Right lung (tissue), 10 donors: Measurements from ENCODE around the gene SATB1. TPM values are rescaled to one million over a fixed set of nuclear protein-coding genes. Genes with fewer than 3 reads are reported as not detected.
"Not testable (repeated sequence)": the region's sequence is repeated elsewhere in the genome, so short reads cannot be mapped to it uniquely, and the experiment has no call there.

Source experiments
- DNase-seq, 2 donors: peaks; one replicate each; pipeline ENCODE4 v3.0.0-alpha.2; 2013
- long read RNA-seq, 8 donors: transcript quantifications; one replicate each; lab custom pipeline, GENCODE V29; 2026
- polyA plus RNA-seq, 5 donors: library from polyadenylated mRNA; unstranded; fragments of 120-200 nt; gene quantifications; one replicate each; pipeline versions ENCODE4 v1.2.1 to v1.2.3, GENCODE V29; 2013; ENCODE audit warnings: inconsistent platforms in 1 of 5, low replicate concordance in 1 of 5; ENCODE audit not compliant: insufficient read length in 5 of 5, insufficient read depth in 1 of 5

The SATB1 gene
- polyA plus RNA-seq, result 10 to 100 TPM; 40.0 to 57.3 (median 56.3) TPM
- long read RNA-seq, donor 1, full-length matches to known transcripts, result 16 of 51 reads
- long read RNA-seq, donor 1, partial matches to known transcripts, result 35 of 51 reads
- long read RNA-seq, donor 1, other reads (novel, unspliced or antisense), result 0 of 51 reads
- long read RNA-seq, donor 2, full-length matches to known transcripts, result 5 of 21 reads
- long read RNA-seq, donor 2, partial matches to known transcripts, result 16 of 21 reads
- long read RNA-seq, donor 2, other reads (novel, unspliced or antisense), result 0 of 21 reads
- long read RNA-seq, donor 3, full-length matches to known transcripts, result 3 of 45 reads
- long read RNA-seq, donor 3, partial matches to known transcripts, result 42 of 45 reads
- long read RNA-seq, donor 3, other reads (novel, unspliced or antisense), result 0 of 45 reads
- long read RNA-seq, donor 4, full-length matches to known transcripts, result 14 of 40 reads
- long read RNA-seq, donor 4, partial matches to known transcripts, result 26 of 40 reads
- long read RNA-seq, donor 4, other reads (novel, unspliced or antisense), result 0 of 40 reads
- long read RNA-seq, donor 5, full-length matches to known transcripts, result 8 of 54 reads
- long read RNA-seq, donor 5, partial matches to known transcripts, result 46 of 54 reads
- long read RNA-seq, donor 5, other reads (novel, unspliced or antisense), result 0 of 54 reads
- long read RNA-seq, donor 6, full-length matches to known transcripts, result 13 of 43 reads
- long read RNA-seq, donor 6, partial matches to known transcripts, result 30 of 43 reads
- long read RNA-seq, donor 6, other reads (novel, unspliced or antisense), result 0 of 43 reads
- long read RNA-seq, donor 7, full-length matches to known transcripts, result 20 of 30 reads
- long read RNA-seq, donor 7, partial matches to known transcripts, result 10 of 30 reads
- long read RNA-seq, donor 7, other reads (novel, unspliced or antisense), result 0 of 30 reads
- long read RNA-seq, donor 8, full-length matches to known transcripts, result 2 of 2 reads
- long read RNA-seq, donor 8, partial matches to known transcripts, result 0 of 2 reads
- long read RNA-seq, donor 8, other reads (novel, unspliced or antisense), result 0 of 2 reads

DNA sequence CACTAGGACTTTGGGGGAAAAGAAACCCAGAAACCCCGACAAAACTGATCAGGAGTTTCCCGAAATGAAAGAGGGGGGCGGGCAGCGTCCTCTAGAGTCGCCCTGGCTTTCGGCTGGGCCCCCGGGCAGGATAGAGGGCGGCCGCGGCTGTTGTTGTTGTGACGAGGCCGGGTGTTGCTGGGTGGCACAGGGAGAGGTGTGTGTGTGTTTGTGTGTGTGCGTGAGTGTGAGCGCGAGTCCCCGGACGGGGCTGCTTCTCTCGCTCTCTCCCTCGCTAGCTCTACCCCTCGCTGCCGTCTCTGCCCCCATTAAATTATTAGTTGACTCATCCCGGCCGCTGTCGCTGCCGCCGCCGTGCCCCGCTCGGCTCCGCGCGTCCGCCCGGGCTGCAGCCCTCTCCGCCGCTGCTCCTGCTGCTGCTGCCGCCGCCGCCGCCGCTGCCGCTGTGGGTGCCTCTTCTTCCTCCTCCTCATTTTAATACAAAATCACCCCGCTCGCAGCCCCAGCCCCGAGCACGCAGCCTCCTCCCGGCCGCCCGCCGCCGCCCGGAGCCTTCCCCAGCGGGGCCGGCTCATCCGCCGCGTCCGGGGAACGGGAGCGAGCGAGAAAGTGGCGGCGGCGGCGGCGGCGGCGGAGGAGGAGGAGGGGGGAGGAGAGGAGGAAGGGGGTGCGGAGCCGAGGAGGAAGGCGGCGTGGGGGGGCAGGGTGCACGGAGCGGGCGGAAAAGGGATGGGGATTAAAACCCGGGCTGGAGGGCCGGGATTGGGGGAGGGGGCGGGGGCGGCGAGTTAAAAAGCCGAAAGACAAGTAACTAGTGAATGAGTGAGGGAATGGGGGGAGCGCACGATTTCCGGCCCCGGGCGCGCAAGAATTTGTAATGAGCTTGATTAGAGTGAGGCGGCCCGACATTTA is at the start of gene SATB1:
TSS of gene SATB1 (minus strand) at position 611 of the 912 bp plus-strand sequence. CDS start 4,372 bp downstream, outside the sequence.
- peak; percentile 81 to 85 for DNase-seq

- DNase-seq, result no peak
Observed at GRCh38 chr3:18474202-18474601, 49.1 kb upstream of the SATB1 start.

DNA sequence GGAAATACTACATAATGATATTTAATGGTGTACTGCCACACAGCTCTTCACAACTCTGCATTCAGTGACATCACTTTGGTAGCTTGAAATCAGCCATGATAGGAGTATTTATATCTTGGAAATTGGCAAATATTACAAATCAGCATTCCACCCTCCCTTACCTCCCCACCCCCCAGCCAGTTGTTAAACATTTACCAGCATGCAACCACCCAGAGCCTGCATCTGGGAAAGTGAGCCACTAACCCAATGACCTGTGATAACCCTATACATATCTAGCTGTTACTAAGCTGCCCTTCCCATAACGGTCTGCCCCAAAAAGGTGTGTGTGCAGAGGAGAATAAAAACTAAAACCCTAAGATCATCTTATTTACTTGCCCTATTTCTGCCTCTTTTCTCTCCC is 44.6 kb upstream of the SATB1 start:
- DNase-seq, result no peak

DNA sequence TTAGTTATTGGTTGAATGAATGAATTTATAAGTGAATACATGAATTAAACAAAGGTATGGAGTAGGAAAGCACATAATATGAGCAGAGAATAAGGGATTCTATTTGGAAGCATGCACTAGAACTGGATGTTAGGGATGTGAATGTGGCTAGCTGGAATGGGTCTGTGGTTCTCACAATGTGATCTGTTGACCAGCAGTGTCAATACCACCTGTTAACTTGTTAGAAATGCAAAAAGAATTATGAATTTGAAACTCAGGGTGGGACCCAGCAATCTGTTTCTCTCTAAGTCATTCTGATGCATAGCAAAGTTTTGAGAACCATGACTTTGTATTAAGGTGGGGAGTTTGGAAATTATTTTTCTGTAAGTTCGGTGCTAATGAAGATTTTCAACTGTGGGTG is 41.0 kb upstream of the SATB1 start:
- DNase-seq, result no peak

DNA sequence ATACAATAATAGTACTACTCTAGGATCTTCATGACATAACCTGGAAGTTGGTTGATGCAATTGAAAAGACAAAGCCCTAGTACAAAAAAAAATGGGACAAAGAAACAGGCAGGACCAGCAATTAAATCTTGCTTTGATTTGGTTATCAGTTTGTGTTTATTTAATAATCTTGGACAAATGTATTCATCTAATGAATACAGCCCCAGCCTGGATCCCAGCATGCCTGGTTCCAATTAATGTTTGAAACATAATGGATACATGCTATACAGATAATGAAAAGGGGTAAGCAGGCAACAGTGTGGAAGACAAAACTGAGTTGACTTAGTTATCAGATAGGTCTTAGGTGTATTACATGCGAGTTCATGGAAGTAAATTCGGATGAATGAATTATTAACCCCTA is 29.6 kb upstream of the SATB1 start:
- no peak for DNase-seq

- DNase-seq, result not testable (repeated sequence)
Observed at GRCh38 chr3:18449618-18450017, 24.5 kb upstream of the SATB1 start.

GRCh38 chr3:18447720-18448119 is 22.6 kb upstream of the SATB1 start:
- DNase-seq, result no peak

DNA sequence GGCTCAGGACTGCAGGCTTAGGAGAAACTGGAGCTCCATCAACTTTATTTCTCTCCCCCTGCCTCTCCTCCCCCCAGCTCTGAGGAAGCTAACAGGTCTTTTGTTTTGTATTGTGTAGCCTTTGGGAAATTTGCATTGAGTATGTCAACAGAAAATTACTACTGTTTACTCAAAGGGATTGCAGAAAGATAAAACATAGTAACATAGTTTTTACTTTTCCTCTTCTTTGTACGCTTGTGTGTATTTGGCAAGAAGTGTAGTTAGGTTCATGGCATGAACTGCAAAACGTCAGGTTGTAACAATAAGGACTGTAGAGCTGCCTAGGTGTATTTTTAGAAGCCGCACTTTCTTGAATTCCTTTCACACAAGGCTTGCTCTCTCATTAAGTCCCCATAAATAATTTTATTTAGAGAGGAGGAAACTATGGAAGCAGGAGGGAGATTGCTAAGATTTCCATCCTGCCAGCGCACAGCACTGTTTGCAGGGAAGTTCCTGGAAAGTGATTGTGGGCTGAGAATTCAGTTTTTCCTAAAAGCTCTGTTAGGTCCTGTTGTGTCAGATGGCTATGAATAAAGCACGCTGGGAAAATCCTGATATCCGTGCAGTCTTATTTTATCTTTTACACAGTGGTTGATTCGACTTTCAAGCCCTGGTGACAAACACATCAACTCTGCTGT is 21.1 kb upstream of the SATB1 start:
- no peak for DNase-seq

- DNase-seq, result no peak
Observed at GRCh38 chr3:18445401-18446148, 20.4 kb upstream of the SATB1 start.

DNA sequence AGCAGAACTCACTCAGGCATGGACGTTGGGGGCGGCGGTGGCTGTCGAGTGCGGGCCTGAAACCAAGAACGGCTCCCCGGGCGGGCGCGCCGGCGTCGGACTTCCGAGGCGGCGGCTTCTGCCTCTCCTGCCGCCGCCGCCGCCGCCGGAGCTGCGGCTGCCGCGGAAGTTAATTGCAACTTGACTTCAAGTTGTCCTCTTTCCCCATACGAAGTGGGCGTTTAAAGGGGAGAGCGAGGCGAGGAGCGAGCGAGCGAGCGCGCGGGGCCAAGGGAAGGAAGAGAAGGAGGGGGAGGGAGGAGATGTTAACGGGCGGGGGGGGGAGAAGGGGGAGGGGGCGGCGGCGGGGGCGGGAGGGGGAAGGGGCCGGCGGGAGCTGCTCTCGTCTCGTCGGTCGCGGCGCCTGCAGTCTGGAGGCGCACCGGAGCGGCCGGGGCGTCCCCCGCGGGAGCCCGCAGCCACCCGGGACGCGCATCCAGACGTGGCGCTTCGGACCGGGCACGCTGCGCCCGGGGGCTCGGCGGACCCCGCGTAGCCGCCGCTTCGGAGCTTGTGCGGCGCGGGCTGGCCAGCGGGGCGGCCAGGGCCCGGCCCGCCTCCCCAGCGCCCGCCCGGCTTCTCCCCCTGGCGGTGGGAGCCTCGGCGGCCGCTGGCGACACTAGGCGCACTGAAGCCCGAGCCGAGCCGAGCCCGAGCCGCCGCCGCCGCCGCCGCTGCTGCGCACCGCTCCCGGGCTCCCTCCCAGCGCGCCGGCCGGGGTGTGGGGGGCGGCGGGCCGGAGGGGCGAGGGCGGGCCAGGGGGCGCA is 19.7 kb upstream of the SATB1 start:
- peak; percentile 64 to 70 for DNase-seq

DNA sequence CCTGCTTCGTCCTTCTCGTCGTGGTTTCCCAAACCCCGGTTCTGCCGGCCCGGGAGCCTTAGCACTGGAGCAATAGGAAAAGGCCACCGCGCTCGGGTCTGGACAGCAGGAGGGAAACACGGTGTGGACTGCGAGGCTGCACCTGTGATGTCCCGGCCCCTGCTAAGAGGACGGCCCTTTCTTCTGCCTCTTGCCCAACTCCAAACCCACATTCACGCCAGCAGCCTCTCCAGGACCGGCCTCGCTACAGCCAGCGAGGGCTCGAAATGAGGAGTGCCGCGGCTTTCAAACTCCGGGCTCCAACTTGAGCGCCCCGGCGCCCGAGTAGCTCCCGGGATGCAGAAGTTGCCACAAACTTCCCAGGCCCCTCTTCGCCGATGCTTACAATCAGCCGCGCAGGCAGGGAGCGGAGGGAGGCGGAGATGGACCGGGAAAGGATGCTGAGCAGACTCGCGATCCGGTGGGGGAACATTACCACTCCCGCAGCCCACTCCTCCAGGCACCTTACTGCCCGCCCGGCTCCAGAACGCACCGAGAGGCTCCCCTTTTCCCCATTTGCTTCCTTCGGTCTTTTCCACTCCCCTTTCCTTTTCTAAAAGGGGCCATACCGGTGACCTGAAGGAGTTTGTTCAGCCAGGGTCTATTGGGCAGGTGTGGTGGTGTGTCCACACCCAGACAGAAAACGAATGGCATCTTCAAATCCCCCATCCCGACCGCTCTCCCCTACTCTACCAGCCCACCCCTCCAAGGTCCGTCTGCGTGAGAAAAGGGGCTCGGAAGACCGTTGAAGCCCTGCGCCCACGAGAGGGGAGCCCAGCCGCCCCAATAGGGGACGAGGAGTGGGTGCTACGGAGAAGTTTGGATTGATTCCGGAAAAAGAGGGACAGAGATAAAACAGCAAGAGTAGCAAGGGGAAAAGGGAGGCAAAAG is 18.8 kb upstream of the SATB1 start:
- peak in 1 of 2 donors; percentile 25 for DNase-seq

DNA sequence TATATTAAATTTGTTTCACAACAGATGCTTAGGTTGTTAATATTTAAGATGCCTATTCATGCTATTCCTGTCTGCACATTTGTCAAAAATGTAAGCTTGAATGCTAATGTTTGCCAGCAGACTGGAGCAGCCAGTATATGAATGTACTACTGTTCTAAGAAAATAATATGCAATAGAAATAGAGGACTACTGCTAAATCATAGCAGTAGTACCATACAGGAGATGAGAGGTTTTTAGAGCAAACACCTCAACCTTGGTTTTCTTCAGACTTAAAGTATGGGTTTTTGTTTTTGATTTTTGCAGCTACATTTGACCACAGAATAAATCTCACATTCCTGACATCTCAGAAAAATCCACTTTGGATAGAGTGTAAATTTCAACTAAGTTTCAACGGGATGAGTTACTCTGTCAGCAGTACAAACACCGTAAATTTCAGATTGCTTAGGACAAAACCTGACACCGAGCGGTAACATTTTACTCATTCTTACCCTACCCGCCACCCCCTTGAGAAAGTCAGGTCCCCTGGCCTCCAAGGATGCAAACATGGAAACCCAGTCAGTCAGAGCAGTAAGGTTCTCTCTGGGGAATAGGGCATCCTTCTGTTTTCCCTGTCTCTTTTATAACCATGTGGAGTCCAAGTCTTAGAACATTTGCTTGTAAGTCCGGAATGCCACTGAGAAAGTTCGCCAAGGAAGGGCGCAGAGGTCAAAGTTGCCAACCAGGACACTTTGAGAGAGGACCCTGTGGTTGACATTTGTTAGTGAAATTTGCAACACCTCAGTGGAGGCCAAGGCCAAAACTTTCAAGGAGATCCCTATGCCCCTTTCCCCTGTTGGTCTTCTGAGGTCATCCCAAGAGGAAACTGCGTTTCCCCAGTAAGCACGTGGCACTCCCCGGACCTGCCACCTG is 17.9 kb upstream of the SATB1 start:
- DNase-seq, result no peak

- DNase-seq, result no peak
Observed at GRCh38 chr3:18441551-18441950, 16.4 kb upstream of the SATB1 start.

DNA sequence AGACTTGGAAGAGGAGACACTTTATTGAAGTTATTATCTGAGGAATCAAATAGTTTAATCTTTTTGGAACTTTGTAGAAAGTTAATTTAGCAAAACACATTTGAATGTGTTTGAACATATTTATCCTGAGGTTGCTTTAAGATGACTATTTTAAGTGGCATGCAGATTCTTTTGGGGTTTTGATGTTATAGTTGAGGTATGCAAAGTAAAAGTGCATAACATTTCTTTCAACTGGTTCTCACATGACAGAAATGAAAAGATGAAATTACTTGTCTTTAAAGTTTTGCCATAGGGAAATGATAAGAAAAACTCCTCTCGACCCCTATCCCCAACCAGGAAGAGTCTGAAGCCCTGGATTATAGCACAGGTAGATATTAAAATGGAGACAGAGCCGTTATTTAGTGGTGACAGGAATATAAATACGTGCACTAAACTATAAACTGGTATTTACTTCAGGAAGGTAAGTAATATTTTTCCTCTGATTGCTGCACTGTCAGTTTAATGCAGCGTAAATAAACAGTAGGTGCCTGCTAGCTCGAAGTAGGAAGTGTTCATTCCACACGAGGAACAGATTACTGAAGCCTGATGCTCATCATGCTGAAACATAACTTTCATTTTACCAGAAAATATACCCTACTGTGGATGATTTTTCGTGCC is 15.1 kb upstream of the SATB1 start:
- no peak for DNase-seq

DNA sequence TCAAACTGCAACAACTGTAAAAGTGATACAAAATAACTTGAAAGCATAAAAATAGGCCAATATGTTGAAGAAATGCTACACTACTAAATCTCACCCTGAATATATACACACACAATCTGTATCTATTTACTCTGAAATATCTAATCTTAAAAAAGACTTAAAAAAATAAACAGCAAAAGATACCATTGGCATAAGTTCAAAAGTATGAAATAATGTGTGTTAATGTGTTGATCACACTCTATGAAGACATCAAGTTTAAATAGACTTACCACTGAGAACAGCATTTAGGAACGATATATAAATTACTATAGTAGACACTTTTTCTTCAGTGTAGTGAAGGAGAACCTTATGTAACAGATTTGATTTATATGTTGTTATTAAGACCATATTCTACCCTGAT is 14.1 kb upstream of the SATB1 start:
- DNase-seq, result no peak

DNA sequence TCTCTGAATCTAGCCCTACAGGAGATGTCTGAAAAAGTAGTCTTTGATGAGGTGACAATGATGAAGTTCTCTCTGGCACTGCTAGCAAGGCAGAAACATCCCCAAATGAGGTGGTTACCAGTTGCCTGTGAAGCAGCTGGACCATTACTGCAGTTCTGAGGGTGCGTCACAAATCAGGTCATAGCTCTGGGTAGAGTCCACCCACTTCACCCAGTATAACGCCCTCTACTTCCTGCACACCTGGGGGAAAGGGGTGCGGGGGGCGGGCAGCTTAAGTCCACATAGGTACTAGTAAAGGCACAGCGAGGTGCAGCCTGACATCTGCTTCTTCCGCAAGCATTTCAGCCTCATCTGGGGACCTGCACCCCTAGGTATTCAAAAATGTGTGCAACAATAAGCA is 13.4 kb upstream of the SATB1 start:
- no peak for DNase-seq
